ENCODE measurements around the gene TIMP1.
A peak's percentile ranks its signal among the peaks of the same experiment; 100 is the strongest.

Gene TIMP1

GRCh38 chrX:47566841-47567240, 15.4 kb upstream of the TIMP1 start:
- Histone ChIP-seq H3K9me3 (ENCODE audit: control insufficient read depth, insufficient read depth, low read length) (no peaks in the 10 kb centered on the region), H3K36me3 (ENCODE audit: insufficient read depth, low read length) (peaks cover 15% of the 10 kb centered on the region), H3K4me1 (ENCODE audit: insufficient read depth, low read length) (no peaks in the 10 kb centered on the region), H3K9ac (ENCODE audit: low read depth, low read length) (no peak overlapping the region)

DNA sequence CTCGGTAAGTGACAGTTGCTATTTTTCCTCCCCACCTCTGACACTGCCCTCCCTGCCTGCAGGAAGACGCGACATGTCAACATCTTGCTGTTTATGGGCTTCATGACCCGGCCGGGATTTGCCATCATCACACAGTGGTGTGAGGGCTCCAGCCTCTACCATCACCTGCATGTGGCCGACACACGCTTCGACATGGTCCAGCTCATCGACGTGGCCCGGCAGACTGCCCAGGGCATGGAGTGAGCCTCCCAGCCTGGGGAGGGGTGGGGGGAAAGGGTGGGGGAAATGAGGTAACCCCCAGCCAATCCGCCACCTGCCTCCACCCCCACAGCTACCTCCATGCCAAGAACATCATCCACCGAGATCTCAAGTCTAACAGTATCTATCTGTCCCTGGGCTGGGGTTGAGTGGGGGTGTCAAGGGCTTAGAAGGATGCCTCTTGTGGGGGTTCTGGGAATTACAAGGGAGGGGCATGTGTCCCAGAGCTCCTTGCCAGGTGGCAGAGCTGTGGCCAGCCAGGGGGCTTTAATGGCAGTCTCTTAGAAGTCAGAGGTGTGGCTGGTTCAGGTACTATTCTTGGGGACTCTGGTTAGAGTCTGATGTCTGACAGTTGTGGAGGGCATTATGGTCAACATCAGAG, 13.5 kb upstream of the TIMP1 start:
- H3K9ac ChIP-seq (ENCODE audit: low read depth, low read length): no peak overlapping the region
- H3K36me3 ChIP-seq (ENCODE audit: insufficient read depth, low read length): peaks cover 11% of the 10 kb centered on the region

DNA sequence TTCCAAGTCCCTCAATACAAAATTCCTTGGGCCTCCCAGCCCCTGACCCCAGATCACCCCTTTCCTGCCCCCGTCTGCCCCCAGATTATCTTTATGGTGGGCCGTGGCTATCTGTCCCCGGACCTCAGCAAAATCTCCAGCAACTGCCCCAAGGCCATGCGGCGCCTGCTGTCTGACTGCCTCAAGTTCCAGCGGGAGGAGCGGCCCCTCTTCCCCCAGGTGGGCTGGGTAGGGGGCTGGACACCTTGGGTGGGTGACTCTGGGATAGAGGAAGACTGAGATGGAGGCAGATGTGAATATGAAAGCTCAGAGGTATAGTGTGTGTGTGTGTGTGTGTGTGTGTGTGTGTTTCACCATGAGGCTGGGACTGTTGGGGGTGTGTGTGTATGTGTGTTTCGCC, 11.4 kb upstream of the TIMP1 start:
- Histone ChIP-seq H3K9ac (ENCODE audit: low read depth, low read length) (no peak overlapping the region), H3K9me3 (ENCODE audit: control insufficient read depth, insufficient read depth, low read length) (no peaks in the 10 kb centered on the region), H3K36me3 (ENCODE audit: insufficient read depth, low read length) (peaks cover 8% of the 10 kb centered on the region), H3K4me1 (ENCODE audit: insufficient read depth, low read length) (peaks cover 10% of the 10 kb centered on the region; the same call in 1 of the 2 replicates)

More for the DNA sequence above, 13.5 kb upstream of the TIMP1 start:
- H3K9me3 ChIP-seq (ENCODE audit: control insufficient read depth, insufficient read depth, low read length): no peaks in the 10 kb centered on the region
- H3K4me1 ChIP-seq (ENCODE audit: insufficient read depth, low read length): peaks cover 10% of the 10 kb centered on the region; the same call in 1 of the 2 replicates

- Histone ChIP-seq H3K36me3 (ENCODE audit: insufficient read depth, low read length) (peaks cover 8% of the 10 kb centered on the region), H3K4me1 (ENCODE audit: insufficient read depth, low read length) (peaks cover 10% of the 10 kb centered on the region; the same call in 1 of the 2 replicates), H3K9ac (ENCODE audit: low read depth, low read length) (no peak overlapping the region), H3K9me3 (ENCODE audit: control insufficient read depth, insufficient read depth, low read length) (no peaks in the 10 kb centered on the region)
Measured at GRCh38 chrX:47571215-47571614, 11.0 kb upstream of the TIMP1 start.

DNA sequence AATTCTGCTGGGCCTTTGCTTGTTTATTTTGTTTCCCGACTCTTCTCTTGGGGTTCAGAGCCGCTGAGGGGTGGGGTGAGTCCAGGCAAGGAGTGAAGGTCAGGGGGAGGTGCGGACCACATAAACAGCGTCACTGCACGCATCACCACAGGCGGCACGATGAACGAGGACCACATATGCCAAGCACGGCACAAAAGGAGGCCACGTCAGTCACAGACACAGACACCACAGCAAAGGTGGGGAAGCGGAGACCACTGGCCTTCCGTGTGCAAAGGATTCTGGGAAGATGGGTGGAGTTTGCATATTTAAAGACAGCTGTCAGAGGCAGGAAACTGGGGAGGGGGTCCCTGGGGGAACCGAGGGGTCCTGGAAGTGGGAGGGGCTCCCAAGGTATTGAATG, 10.3 kb upstream of the TIMP1 start:
- Histone ChIP-seq H3K9me3 (ENCODE audit: control insufficient read depth, insufficient read depth, low read length) (no peaks in the 10 kb centered on the region), H3K9ac (ENCODE audit: low read depth, low read length) (no peak overlapping the region), H3K36me3 (ENCODE audit: insufficient read depth, low read length) (peaks cover 8% of the 10 kb centered on the region), H3K4me1 (ENCODE audit: insufficient read depth, low read length) (peaks cover 10% of the 10 kb centered on the region; the same call in 1 of the 2 replicates)

- peaks cover 11% of the 10 kb centered on the region; the same call in 1 of the 2 replicates for H3K4me1 ChIP-seq (ENCODE audit: insufficient read depth, low read length)
- no peak overlapping the region for H3K9ac ChIP-seq (ENCODE audit: low read depth, low read length)
- H3K36me3 ChIP-seq (ENCODE audit: insufficient read depth, low read length): peaks cover 8% of the 10 kb centered on the region
- no peaks in the 10 kb centered on the region for H3K9me3 ChIP-seq (ENCODE audit: control insufficient read depth, insufficient read depth, low read length)
Measured at GRCh38 chrX:47572773-47573340, 9.4 kb upstream of the TIMP1 start.

DNA sequence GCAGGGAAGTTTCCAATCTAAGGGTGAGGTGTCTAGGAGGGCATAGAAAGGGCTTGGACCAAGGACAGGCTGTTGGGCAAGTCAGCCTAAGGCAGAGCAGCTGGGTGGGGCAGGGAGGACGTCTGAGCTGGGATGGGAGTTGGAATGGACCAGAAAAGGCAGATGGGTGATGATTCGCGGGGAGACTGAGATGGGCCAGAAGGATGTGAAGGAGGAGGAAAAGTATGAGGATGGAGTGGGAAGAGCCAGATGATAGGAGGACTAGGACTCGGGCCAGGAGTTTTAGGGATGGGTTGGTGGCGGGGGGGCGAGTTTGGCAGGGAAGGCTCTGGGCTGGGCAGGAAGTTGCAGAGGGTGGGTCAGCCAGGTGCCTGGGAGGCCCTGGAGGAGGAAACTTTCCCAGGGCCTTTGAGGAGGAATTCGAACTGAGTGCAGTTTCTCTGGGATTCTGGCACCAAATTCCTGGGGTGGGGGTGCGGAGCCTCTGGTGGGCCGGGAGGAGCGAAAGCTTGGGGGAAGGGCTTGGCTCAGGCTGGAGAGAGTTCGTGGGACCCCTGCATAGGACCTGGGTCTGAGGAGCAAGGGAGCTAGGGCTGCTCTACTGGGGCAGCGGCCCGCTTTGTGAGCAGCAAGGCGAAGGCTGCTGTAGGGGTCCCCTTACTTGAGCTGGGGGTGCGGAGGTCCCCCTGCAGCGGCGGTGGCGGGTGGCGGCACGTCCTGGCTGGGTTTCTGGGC, 8.7 kb upstream of the TIMP1 start:
- H3K4me1 ChIP-seq (ENCODE audit: insufficient read depth, low read length): peaks cover 16% of the 10 kb centered on the region; the same call in 1 of the 2 replicates
- peaks cover 6% of the 10 kb centered on the region for H3K36me3 ChIP-seq (ENCODE audit: insufficient read depth, low read length)
- H3K9ac ChIP-seq (ENCODE audit: low read depth, low read length): peak overlapping the region; percentile 93
- H3K9me3 ChIP-seq (ENCODE audit: control insufficient read depth, insufficient read depth, low read length): no peaks in the 10 kb centered on the region

DNA sequence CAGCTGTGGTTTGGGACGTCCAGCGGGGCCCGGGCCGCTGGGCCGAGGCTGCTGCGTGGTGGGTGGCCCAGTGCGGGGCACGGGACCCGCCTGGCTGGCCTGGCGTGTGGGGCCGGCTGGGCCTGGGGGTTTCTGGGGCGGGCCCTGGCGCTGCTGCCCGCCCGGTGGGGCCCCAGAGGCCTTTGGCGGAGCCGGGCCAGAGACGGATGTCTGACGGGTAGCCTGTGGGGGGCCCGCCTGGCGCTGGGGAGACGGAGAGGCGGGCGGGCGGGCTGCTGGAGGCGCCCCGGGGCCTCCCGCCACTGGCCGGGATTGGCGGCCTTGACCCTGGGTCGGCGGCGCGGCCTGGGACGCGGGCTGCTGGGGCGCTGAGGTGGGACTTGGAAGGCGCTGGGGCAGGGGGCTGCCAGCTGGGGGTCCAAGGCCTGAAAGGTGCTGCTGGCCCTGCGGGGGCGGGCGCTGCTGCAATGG, 8.1 kb upstream of the TIMP1 start:
- Histone ChIP-seq H3K9ac (ENCODE audit: low read depth, low read length) (peak overlapping the region; percentile 93), H3K4me1 (ENCODE audit: insufficient read depth, low read length) (peaks cover 21% of the 10 kb centered on the region; the same call in 1 of the 2 replicates), H3K9me3 (ENCODE audit: control insufficient read depth, insufficient read depth, low read length) (no peaks in the 10 kb centered on the region), H3K36me3 (ENCODE audit: insufficient read depth, low read length) (peaks cover 4% of the 10 kb centered on the region)

DNA sequence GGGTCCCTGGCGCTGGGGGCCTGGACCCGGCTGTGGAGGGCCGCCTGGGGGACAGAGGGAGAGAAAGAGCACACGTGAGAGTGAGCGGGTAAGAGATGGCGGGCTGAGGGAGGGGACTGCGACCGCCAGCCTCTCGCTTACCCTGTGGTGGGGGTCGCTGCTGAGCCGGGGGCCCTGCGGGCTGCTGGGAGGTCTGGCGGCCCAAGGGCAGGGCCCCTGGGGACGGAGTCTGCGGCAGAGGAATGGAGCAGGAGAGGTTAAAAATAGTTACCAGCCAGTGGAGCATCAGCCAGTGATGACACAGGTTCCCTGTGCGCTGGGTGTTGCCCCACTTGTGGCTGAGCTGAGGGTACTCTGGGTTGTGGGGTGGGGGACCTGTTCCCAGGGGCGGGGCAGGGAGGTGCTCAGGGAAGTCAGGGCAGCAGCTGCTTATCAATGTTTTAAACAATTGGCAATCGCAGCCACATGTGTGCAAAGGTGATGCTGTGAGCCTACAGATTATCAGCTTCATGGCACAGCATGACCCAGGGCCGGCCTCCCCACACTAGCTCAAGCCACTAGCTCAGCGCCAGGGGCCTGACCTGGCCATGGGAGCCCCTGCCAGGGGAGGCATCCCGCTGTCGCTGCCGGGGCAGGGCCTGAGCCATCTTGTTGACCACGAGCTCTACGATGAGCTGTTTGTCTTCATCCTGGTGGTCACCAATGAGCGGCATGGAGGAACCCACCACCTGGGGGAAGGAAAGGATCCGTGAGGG, 7.5 kb upstream of the TIMP1 start:
- Histone ChIP-seq H3K9ac (ENCODE audit: low read depth, low read length) (peak overlapping the region; percentile 93), H3K9me3 (ENCODE audit: control insufficient read depth, insufficient read depth, low read length) (no peaks in the 10 kb centered on the region), H3K36me3 (ENCODE audit: insufficient read depth, low read length) (no peaks in the 10 kb centered on the region; the same call in none of the 2 replicates), H3K4me1 (ENCODE audit: insufficient read depth, low read length) (peaks cover 22% of the 10 kb centered on the region; the same call in 1 of the 2 replicates)

DNA sequence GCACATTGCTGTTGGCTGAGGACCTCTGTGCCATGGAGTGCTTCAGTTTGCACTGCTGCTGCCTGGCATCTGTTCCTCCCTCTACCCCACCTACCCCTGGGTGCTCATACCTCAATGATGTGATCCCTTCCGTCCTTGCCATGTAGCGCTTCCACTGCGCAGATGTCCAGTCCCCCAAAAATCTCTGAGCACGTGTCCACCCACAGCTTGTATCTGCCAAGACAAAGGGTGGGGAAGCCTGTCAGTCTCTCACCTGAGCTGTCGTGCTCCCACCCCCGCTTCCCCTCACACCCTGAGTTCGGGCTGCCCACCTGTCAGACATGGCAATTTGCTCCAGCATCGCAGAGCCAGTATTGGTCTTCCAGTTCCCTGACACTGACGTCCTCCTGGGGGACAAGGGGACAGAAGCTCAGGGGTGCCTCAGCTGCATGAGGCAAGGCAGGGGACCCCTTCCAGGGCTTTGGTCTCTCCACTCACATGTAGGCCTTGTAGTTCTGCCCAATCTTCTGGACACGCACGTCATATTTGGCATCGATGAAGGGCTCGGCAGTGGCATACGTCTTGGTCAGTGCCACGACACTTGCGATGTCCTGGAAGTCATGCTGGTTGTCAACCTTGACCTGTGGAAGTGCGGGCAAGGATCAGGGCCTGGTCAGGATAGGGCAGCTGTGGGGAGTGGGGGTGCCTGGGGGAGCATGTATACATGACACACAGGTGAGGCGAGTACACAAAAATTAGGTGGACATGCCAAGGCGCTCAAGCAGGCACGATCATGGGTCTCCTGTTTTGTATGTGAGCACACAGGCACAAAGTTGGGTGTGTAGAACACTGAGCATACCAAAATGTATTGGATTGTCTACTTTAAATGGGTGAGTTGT, 6.0 kb upstream of the TIMP1 start:
- Histone ChIP-seq H3K4me1 (ENCODE audit: insufficient read depth, low read length) (peaks cover 22% of the 10 kb centered on the region; the same call in 1 of the 2 replicates), H3K36me3 (ENCODE audit: insufficient read depth, low read length) (no peaks in the 10 kb centered on the region), H3K9me3 (ENCODE audit: control insufficient read depth, insufficient read depth, low read length) (no peaks in the 10 kb centered on the region), H3K9ac (ENCODE audit: low read depth, low read length) (no peak overlapping the region)

DNA sequence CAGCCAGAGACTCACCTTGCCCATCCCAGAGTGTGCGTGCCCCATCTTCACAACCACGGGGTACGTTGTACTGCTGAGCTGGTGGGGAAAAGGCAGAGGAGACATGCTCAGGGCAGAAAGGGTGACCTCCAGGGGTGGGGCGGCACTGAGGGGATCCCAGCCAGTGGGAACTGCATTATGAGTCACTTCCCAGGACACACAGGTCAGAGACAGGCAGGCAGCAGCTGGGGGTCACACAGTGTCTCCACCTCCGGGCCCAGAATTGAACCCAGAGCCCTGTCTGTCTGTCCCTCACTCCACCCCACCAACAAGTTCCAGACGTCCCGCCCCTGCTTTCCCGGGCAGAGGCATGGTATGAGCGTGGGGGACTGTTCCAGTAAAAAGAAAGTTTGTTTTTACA, 4.8 kb upstream of the TIMP1 start:
- Histone ChIP-seq H3K9ac (ENCODE audit: low read depth, low read length) (no peak overlapping the region), H3K4me1 (ENCODE audit: insufficient read depth, low read length) (peaks cover 25% of the 10 kb centered on the region), H3K36me3 (ENCODE audit: insufficient read depth, low read length) (no peaks in the 10 kb centered on the region), H3K9me3 (ENCODE audit: control insufficient read depth, insufficient read depth, low read length) (no peaks in the 10 kb centered on the region)

- Histone ChIP-seq H3K9ac (ENCODE audit: low read depth, low read length) (no peak overlapping the region), H3K36me3 (ENCODE audit: insufficient read depth, low read length) (no peaks in the 10 kb centered on the region), H3K4me1 (ENCODE audit: insufficient read depth, low read length) (peaks cover 20% of the 10 kb centered on the region), H3K9me3 (ENCODE audit: control insufficient read depth, insufficient read depth, low read length) (no peaks in the 10 kb centered on the region)
Measured at GRCh38 chrX:47577901-47578300, 4.3 kb upstream of the TIMP1 start.

DNA sequence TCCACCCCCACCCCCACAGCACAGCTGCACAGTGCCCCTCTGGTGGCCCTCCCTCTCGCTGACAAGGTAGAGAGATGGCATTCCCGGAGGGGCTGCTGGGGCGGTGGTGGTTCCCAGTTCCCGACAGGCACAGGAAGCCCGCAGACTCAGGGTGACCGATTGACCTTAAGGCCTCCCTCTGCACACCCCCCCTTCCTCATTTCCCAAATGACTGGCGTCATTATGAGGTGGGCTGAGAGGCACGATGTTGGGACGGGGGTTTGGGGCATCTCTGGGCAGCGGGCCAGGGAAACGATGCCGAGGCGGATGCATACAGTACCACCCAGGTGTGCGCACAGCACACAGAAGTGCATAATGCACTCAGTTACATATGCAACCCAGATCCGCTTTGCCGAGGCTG, 3.5 kb upstream of the TIMP1 start:
- Histone ChIP-seq H3K9me3 (ENCODE audit: control insufficient read depth, insufficient read depth, low read length) (no peaks in the 10 kb centered on the region), H3K36me3 (ENCODE audit: insufficient read depth, low read length) (no peaks in the 10 kb centered on the region), H3K4me1 (ENCODE audit: insufficient read depth, low read length) (peaks cover 16% of the 10 kb centered on the region), H3K9ac (ENCODE audit: low read depth, low read length) (no peak overlapping the region)

Data from ES-I3 (cell line).